ENCODE results near the gene CAMK2A.

CAMK2A gene

DNA sequence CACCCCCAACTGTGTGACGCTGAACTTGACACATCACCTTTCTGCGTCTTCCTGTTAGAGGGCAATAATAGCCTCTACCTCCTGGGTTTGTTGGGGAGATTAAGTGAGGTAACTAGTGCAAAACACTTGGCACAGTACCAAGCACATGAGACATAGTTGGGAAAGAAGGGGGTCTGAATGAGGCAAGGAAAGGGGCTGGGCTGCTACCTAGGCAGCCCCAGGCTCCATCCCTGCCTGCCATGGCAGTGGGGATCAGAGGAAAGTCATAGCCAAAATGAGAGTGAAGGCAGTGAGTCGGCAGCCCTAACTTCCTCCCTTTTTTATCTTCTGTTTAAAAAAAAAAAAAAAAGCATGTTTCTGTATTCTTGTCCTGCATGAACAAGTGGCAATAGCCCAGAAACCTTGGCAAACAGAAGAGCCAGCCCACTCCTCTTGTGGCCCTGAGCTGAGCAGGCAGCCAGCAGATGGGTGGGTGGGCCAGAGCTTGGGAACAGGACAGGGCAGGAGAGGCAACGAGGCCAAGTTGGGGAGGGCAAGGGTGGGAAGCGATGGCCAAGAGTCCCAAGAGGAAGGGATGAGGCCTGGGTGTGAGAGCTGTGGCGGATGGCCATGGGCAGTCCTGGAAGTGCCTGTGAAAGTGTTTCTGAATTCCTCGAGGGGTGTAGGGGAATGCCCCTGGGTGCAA lies 11.4 kb downstream of the CAMK2A start:
- DNase-seq = no peak

GRCh38 chr5:150277043-150277442 lies 12.5 kb downstream of the CAMK2A start:
- no peak for DNase-seq

DNA sequence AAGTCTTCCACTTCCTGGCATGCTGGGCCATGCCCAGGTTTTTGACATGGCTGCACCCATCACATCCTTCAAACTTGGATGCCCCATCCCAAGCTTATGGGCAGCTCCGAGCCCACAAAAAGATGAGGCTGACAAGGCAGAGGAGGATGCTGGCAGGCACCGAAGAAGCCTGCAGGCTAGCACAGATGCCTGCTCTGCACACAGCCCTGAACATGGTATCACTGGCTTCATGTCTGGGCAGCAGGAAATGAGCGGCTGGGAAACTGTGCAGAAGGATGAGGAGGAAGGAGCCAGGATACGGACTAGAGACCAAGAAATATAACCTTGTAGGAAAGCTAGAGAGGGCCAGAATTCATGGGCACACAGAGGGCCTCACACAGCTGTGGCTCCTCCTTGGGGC lies 14.8 kb downstream of the CAMK2A start:
- no peak for DNase-seq

- no peak for DNase-seq
Observed at GRCh38 chr5:150272531-150272930, 17.0 kb downstream of the CAMK2A start.

DNA sequence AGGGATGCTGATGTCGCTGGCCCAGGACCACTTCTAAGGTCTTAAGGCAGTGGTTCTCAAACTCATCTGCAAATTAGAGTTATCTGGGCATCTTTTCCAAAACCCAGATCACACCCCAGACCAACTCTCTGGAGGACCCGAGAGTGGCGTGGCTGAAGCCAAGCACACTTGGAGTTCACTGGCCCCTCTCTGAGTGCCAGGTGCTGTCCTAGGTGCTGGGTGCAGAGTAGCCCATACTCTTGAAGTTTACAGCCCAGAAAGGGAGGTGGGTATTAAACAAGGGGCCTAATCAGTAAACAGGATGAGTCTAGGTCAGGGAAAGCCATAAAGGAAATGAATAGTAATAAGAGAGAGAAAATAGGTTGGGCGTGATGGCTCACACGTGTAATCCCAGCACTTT lies 17.6 kb downstream of the CAMK2A start:
- no peak for DNase-seq

- no peak for DNase-seq
Observed at GRCh38 chr5:150271296-150271692, 18.3 kb downstream of the CAMK2A start.

DNA sequence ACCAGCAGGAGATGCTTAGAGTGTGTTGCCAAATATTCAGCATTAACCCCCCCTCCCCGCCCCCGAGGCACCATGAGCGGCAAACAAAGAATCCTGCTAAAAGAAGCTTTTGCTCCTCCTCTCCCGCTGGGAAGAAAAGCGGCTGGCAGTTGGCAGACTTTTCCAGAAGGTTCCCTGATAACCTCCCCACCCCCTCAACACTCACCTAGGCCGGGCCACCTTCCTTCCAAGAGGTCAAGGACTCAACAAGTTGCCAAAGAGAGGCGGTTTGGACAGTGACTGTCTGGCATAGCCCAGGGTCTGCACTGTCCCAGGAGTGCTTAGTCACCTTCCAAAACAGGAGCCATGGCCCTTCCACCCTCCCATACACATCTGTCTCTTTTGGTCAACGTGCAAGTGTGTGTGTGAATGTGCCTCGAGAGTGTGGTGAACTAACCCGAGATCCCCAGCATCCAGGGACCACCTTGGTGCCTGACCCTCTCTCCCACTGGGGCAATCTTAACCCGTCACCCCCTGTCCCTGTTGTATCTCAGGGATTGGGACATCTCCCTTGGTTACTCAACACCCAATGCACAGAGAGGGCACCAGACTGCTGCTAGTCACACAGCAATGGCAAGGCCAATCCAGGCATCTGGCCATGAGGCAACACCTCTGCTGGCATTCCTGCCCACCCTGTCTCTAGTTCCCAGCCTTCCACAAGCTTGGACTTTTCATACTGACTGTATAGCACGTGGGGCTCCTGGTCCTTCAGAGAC lies 18.9 kb downstream of the CAMK2A start:
- DNase-seq = no peak

GRCh38 chr5:150266871-150267291 lies 22.7 kb downstream of the CAMK2A start:
- no peak for DNase-seq

DNA sequence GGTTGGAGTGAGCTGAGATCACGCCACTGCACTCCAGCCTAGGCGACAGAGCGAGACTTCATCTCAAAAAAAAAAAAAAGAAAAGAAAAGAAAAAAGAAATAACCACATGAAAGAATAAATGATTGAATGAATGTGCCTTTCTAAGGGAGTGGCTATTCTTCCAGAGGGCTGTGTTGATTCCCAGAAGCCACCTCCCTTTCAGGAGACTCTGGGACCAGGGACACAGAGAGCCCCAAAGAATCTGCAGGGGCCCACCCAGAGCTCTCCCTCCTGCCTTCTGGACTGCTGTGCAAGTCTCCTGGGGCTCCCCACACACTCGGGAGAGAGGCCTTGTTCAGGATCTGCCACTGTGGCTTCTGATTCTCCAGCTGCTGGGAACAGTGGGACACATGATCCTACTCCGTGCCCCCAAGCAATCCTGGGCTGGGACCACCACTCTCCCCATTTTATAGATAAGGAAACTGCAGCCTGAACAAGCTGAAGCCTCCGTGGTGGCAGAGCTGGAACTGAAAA lies 23.6 kb downstream of the CAMK2A start:
- DNase-seq = no peak

DNA sequence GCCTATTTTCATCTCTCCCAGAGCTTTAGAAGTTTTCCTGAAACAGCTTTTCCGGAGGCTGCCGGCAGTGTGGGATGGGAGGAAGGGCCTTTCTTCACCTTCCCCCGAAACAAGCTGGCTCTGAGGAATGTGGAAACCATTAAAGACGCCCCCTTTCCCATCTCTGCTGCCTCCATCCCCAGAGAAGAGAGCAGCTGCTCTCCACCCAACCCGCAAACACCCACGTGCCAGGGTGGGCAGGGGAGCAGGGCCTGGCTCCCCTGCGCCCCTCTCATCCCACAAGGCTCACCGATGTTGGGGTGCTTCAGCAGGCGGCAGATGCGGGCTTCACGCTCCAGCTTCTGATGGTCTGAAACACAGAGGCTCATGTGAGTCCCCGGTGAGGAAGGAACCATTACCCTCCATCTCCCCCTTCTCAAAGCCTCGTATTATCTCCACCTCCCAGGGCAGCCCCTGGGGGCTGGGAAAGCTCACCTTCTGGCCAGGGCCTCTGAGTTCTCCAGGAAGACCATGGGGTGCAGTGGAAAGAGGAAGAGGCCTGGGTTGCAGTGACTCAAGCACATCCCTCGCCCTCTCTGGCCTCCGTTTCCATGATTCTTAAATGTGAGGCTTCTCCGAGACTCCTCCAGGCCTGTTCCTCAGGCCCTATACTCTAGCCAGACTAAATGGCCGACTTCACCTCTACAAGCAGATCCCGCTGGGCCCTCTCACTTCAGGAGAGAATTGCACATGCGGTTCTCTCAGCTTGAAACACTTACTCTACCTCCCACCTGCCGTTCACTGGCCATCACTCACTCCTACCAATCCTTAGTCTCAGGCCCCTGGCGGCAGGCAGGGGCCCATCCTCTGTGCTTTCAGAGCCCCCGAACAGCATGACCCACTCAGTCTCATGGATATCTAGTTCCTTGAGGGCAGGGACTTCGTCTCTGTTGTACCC lies 24.6 kb downstream of the CAMK2A start:
- DNase-seq = no peak

GRCh38 chr5:150263801-150264621 lies 25.6 kb downstream of the CAMK2A start:
- DNase-seq = no peak

DNA sequence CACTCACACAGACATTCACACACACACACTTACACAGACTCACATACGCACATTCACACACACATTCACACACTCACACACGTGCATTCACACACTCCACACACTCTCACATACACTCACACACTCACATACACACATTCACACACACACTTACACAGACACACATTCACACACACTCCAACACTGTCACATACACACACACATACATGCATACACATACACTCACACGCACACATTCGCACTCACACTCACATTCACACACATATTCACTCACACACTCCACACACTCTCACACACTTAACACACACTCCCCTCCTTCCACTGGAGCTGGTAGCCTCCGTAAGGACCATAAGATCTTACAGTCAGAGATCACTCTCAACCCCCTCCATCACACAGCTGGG lies 26.2 kb downstream of the CAMK2A start:
- DNase-seq = no peak

DNA sequence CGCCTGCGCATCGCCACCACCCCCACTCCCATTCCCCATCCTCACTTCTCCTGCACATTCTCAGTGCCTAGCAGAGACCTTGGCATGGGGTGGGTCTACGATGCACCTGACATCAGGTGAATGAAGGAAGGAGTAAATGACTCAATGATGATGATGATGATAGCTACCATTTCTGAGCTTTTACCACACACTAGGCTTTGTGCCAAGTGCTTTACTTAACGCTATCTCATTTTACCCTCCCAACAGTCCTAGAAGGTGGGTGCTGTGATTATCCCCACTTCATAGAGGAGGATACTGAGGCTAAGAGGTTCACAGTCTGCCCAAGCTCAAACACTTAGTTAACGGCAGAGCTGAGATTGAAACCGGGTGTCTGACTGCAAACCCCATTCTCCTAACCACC lies 27.1 kb downstream of the CAMK2A start:
- DNase-seq = no peak

DNA sequence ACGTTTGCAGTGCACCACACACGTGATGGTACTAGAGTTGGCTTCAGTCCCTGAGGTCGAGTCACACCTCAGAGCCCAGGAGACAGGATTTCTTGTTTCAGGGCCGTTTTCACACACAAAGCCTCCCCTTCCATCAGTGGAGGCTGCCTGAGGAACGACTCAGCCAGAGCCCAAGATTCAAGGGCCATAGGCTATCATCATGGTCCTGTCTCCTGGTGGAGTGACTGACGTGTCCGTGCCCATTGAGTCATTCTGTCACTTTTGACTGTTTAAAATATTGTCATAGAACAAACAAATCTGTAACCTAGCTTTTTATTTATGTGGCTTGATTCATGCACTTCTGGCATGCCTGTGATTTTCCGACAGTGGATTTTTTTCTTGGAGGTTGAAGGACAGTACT lies 28.3 kb downstream of the CAMK2A start:
- DNase-seq = no peak

DNA sequence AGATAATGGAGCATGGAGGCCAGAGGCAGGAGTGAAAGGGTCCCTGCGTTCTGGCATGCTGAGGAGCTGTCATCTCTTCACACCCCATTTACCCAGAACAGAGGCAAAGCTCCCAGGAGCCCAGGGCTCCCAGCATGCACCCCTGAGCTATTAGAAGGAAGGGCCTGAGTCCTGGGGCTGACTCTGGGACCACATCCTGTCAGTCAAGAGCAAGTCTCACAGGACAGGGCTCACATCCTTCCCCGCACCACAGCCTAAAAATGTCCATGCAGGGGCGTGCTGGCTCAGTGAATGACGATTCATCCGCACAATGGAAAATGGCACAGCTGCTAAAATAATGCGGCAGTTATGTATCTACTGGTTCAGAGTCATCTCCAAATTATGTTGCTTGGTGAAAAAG lies 31.4 kb downstream of the CAMK2A start:
- no peak for DNase-seq

DNA sequence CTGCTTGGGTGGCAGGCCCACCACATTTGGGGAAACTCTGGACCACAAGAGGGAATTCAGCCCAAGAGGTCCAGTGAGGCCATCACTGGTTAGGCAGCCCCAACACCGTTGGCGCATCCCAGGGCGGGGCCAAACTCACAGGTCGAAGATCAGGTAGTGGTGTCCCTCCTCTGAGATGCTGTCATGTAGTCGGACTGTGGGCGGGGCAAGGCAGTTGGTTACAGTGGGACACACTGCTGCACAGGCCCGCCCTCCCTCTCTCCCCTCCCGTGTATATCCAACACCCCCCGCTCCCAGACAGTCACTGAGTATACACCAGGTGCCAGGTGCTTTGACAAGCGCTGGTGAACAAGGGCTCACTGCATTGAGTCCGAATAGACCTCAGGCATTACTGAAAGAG lies 32.1 kb downstream of the CAMK2A start:
- DNase-seq = no peak

DNA sequence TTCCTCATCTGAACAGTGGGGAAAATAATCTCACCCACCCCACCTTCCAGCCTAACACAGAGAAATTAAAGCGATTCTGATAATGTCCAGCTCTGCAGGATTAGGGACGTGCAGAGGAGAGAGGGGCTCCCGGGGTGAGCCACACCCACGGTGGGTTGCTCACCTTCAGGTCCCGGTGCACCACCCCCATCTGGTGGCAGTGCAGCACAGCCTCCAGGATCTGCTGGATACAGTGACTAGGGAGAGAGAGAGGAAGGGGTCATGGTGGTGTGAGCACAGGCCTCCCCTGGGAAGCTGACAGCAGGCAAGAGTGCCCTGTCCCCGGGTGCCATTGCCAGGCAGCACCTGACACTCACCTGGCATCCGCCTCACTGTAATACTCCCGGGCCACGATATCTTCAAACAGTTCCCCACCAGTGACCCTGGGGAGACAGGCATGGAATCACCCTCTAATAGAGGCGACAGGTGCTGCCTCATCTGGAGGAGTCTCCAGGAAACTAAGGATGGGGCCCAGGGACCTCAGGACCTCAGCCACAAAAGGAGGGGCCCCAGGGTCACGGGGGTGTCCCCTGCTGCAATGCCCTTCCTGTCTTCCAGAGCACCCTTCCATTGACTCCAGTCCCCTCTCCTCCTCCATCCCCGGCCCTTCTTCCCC lies 33.0 kb downstream of the CAMK2A start:
- no peak for DNase-seq

GRCh38 chr5:150255659-150256409 lies 33.7 kb downstream of the CAMK2A start:
- no peak for DNase-seq

DNA sequence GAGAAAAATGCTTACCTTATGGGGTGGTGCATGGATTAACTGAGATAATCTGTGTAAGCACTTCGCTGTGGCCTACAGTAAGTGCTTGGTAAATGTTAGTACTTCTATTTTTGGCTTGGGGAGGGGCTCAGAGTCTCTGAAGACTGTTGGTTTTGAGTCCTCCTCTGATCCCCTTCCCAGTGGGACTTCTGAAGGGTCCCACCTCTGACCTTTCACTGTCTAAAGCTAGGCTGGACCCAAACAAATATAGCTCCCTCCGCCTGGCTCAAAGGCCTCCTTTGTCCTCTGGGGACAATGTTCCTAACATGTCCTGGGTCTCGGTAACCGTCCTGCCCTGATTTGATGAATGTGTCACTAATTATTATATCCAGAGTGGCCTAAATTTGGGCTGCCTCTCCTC lies 34.8 kb downstream of the CAMK2A start:
- no peak for DNase-seq

DNA sequence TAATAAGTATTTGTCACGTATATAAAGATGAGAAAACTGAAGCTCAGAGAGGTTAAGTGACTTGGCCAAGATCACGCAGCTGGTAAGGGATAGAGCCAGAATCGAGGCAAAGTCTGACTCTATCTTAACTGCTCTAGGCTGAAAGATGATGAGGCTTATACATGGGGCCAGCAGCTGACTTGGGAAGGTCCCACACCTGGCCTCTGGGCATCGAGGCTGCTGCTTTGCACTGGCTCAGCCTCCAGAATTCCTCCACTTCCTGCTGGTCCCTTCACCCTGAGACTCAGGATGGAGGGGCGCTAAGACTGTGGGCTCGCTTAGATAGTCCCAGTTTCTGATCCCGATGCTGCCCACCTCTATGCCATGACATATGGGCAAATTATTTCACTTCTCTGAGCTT lies 35.2 kb downstream of the CAMK2A start:
- DNase-seq = no peak
